ENCODE results near the gene RSPH10B2.
"Not testable (repeated sequence)": the region's sequence is repeated elsewhere in the genome, so short reads cannot be mapped to it uniquely, and the experiment has no call there.

The RSPH10B2 gene

GRCh38 chr7:6835521-6835920, 81.6 kb downstream of the RSPH10B2 start:
- not testable (repeated sequence) for H3K27me3 ChIP-seq (ENCODE audit: control insufficient read depth in 5 of 5, insufficient read depth in 4 of 5, low read length in 5 of 5); H3K36me3 ChIP-seq (ENCODE audit: control insufficient read depth in 5 of 5, insufficient read depth in 5 of 5, low read length in 5 of 5); H3K4me1 ChIP-seq (ENCODE audit: control insufficient read depth in 5 of 5, insufficient read depth in 5 of 5, low read length in 5 of 5); H3K4me3 ChIP-seq (ENCODE audit: low read depth in 1 of 5, low read length in 5 of 5); H3K9ac ChIP-seq (ENCODE audit: low read length in 5 of 5); H3K27ac ChIP-seq (ENCODE audit: low read depth, low read length); H3K9me3 ChIP-seq (ENCODE audit: control insufficient read depth in 5 of 5, low read length in 5 of 5)

GRCh38 chr7:6837081-6837480, 83.2 kb downstream of the RSPH10B2 start:
- H3K27me3 ChIP-seq (ENCODE audit: control insufficient read depth in 5 of 5, insufficient read depth in 4 of 5, low read length in 5 of 5); H3K9me3 ChIP-seq (ENCODE audit: control insufficient read depth in 5 of 5, low read length in 5 of 5); H3K4me1 ChIP-seq (ENCODE audit: control insufficient read depth in 5 of 5, insufficient read depth in 5 of 5, low read length in 5 of 5); H3K36me3 ChIP-seq (ENCODE audit: control insufficient read depth in 5 of 5, insufficient read depth in 5 of 5, low read length in 5 of 5); H3K9ac ChIP-seq (ENCODE audit: low read length in 5 of 5); H3K4me3 ChIP-seq (ENCODE audit: low read depth in 1 of 5, low read length in 5 of 5); H3K27ac ChIP-seq (ENCODE audit: low read depth, low read length): not testable (repeated sequence)

GRCh38 chr7:6842278-6842921, 88.5 kb downstream of the RSPH10B2 start:
- not testable (repeated sequence) for H3K27me3 ChIP-seq (ENCODE audit: control insufficient read depth in 5 of 5, insufficient read depth in 4 of 5, low read length in 5 of 5); H3K9ac ChIP-seq (ENCODE audit: low read length in 5 of 5); H3K9me3 ChIP-seq (ENCODE audit: control insufficient read depth in 5 of 5, low read length in 5 of 5); H3K36me3 ChIP-seq (ENCODE audit: control insufficient read depth in 5 of 5, insufficient read depth in 5 of 5, low read length in 5 of 5); H3K4me1 ChIP-seq (ENCODE audit: control insufficient read depth in 5 of 5, insufficient read depth in 5 of 5, low read length in 5 of 5); H3K4me3 ChIP-seq (ENCODE audit: low read depth in 1 of 5, low read length in 5 of 5); H3K27ac ChIP-seq (ENCODE audit: low read depth, low read length)

GRCh38 chr7:6843092-6843491, 89.2 kb downstream of the RSPH10B2 start:
- H3K4me3 ChIP-seq (ENCODE audit: low read depth in 1 of 5, low read length in 5 of 5); H3K27me3 ChIP-seq (ENCODE audit: control insufficient read depth in 5 of 5, insufficient read depth in 4 of 5, low read length in 5 of 5); H3K36me3 ChIP-seq (ENCODE audit: control insufficient read depth in 5 of 5, insufficient read depth in 5 of 5, low read length in 5 of 5); H3K4me1 ChIP-seq (ENCODE audit: control insufficient read depth in 5 of 5, insufficient read depth in 5 of 5, low read length in 5 of 5); H3K9ac ChIP-seq (ENCODE audit: low read length in 5 of 5); H3K27ac ChIP-seq (ENCODE audit: low read depth, low read length); H3K9me3 ChIP-seq (ENCODE audit: control insufficient read depth in 5 of 5, low read length in 5 of 5): not testable (repeated sequence)

- H3K27ac ChIP-seq (ENCODE audit: low read depth, low read length); H3K4me1 ChIP-seq (ENCODE audit: control insufficient read depth in 5 of 5, insufficient read depth in 5 of 5, low read length in 5 of 5); H3K4me3 ChIP-seq (ENCODE audit: low read depth in 1 of 5, low read length in 5 of 5); H3K9ac ChIP-seq (ENCODE audit: low read length in 5 of 5); H3K9me3 ChIP-seq (ENCODE audit: control insufficient read depth in 5 of 5, low read length in 5 of 5); H3K36me3 ChIP-seq (ENCODE audit: control insufficient read depth in 5 of 5, insufficient read depth in 5 of 5, low read length in 5 of 5); H3K27me3 ChIP-seq (ENCODE audit: control insufficient read depth in 5 of 5, insufficient read depth in 4 of 5, low read length in 5 of 5): not testable (repeated sequence)
These were observed 89.8 kb downstream of the RSPH10B2 start for GRCh38 chr7:6843654-6844053.

GRCh38 chr7:6845971-6846449, 92.1 kb downstream of the RSPH10B2 start:
- not testable (repeated sequence) for H3K9ac ChIP-seq (ENCODE audit: low read length in 5 of 5); H3K4me3 ChIP-seq (ENCODE audit: low read depth in 1 of 5, low read length in 5 of 5); H3K36me3 ChIP-seq (ENCODE audit: control insufficient read depth in 5 of 5, insufficient read depth in 5 of 5, low read length in 5 of 5); H3K27me3 ChIP-seq (ENCODE audit: control insufficient read depth in 5 of 5, insufficient read depth in 4 of 5, low read length in 5 of 5); H3K27ac ChIP-seq (ENCODE audit: low read depth, low read length); H3K9me3 ChIP-seq (ENCODE audit: control insufficient read depth in 5 of 5, low read length in 5 of 5); H3K4me1 ChIP-seq (ENCODE audit: control insufficient read depth in 5 of 5, insufficient read depth in 5 of 5, low read length in 5 of 5)

- H3K9me3 ChIP-seq (ENCODE audit: control insufficient read depth in 5 of 5, low read length in 5 of 5); H3K27ac ChIP-seq (ENCODE audit: low read depth, low read length); H3K4me1 ChIP-seq (ENCODE audit: control insufficient read depth in 5 of 5, insufficient read depth in 5 of 5, low read length in 5 of 5); H3K36me3 ChIP-seq (ENCODE audit: control insufficient read depth in 5 of 5, insufficient read depth in 5 of 5, low read length in 5 of 5); H3K27me3 ChIP-seq (ENCODE audit: control insufficient read depth in 5 of 5, insufficient read depth in 4 of 5, low read length in 5 of 5); H3K9ac ChIP-seq (ENCODE audit: low read length in 5 of 5); H3K4me3 ChIP-seq (ENCODE audit: low read depth in 1 of 5, low read length in 5 of 5): not testable (repeated sequence)
These were observed 93.8 kb downstream of the RSPH10B2 start for GRCh38 chr7:6847751-6848150.

Data from subcutaneous abdominal adipose tissue (tissue), 5 donors.